Measurements from ENCODE around the gene EIF4E1B.
A peak's percentile ranks its signal among the peaks of the same experiment; 100 is the strongest.

Gene EIF4E1B

DNA sequence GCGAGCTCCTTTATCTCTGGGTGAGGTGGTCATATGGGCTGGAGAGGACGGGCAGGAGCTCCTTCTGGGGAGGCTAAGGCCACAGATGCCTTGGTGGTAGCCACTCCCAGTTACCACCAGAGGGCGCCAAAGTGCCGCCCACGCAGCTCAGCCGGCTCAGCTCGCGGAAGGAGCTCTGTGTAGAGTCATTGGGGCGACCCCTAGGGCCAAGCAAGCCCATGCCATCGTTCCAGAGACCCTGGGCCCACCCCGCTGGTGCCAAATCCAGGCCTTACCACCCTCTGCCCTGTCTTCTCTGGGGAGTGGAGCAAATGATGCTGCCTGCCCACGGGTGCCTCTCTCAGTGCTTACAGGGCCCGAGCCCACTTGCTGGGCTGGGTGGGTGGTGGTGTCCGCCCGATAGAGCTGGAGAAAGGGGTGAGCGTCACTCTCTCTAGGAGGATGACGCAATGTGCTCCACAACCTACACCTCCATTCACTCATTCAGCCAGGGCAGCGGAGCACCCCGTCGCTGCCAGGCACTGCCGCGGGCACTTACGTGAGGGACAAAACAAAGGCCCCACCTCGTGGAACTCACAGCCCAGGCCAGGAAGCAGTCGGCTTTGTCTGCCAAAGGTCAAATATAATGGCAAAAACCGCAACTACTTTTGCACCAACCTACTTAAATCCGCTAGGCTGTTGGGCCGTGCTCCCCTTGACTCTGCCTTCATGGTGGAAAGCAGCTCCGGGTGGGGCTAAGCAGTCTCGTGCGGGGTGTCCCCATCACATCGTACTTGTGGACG is 30.6 kb downstream of the EIF4E1B start:
- Histone ChIP-seq H3K4me3 (ENCODE audit: low read depth, low read length) (no peak overlapping the region), H3K36me3 (replicated peaks) (peaks cover 5% of the 10 kb centered on the region), H3K27me3 (replicated peaks) (peaks cover 30% of the 10 kb centered on the region), H3K27ac (no peak overlapping the region)
- TF ChIP-seq, protein P1, sequence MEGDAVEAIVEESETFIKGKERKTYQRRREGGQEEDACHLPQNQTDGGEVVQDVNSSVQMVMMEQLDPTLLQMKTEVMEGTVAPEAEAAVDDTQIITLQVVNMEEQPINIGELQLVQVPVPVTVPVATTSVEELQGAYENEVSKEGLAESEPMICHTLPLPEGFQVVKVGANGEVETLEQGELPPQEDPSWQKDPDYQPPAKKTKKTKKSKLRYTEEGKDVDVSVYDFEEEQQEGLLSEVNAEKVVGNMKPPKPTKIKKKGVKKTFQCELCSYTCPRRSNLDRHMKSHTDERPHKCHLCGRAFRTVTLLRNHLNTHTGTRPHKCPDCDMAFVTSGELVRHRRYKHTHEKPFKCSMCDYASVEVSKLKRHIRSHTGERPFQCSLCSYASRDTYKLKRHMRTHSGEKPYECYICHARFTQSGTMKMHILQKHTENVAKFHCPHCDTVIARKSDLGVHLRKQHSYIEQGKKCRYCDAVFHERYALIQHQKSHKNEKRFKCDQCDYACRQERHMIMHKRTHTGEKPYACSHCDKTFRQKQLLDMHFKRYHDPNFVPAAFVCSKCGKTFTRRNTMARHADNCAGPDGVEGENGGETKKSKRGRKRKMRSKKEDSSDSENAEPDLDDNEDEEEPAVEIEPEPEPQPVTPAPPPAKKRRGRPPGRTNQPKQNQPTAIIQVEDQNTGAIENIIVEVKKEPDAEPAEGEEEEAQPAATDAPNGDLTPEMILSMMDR (IDR thresholded peaks at IDR 0.05; ENCODE audit: low read depth, low read length, missing control alignments), result peak; percentile 96
- in situ Hi-C loops (cut with HindIII; ENCODE audit: low pct_ligation_motif_present, low sequenced_read_pairs), result no loop called here
- DNase-seq, result peak; percentile 48

DNA sequence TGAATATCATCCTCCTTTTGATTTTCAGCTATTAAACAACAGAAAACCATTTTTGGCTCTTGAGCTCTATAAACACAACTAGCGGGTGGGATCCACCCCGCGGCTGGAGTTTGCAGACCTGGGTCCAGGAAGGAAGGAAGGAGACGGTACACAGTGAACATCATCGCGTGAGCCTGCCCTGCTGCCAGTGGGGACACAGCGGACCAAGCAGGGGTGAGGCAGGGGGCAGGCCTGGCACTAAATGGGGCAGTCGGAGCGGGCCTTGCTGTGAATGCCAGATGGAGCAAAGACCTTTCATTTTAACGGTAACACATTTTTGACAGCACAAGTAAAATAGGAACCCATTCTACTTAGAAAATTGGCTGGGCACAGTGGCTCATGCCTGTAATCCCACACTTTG is 31.2 kb downstream of the EIF4E1B start:
- in situ Hi-C loops (cut with HindIII; ENCODE audit: low pct_ligation_motif_present, low sequenced_read_pairs), result no loop called here
- Histone ChIP-seq H3K4me3 (ENCODE audit: low read depth, low read length) (no peak overlapping the region), H3K27ac (no peak overlapping the region), H3K36me3 (replicated peaks) (peaks cover 5% of the 10 kb centered on the region), H3K27me3 (replicated peaks) (peaks cover 30% of the 10 kb centered on the region)
- TF ChIP-seq, protein P1 (IDR thresholded peaks at IDR 0.05; ENCODE audit: low read depth, low read length, missing control alignments), result no peak
- no peak for DNase-seq

DNA sequence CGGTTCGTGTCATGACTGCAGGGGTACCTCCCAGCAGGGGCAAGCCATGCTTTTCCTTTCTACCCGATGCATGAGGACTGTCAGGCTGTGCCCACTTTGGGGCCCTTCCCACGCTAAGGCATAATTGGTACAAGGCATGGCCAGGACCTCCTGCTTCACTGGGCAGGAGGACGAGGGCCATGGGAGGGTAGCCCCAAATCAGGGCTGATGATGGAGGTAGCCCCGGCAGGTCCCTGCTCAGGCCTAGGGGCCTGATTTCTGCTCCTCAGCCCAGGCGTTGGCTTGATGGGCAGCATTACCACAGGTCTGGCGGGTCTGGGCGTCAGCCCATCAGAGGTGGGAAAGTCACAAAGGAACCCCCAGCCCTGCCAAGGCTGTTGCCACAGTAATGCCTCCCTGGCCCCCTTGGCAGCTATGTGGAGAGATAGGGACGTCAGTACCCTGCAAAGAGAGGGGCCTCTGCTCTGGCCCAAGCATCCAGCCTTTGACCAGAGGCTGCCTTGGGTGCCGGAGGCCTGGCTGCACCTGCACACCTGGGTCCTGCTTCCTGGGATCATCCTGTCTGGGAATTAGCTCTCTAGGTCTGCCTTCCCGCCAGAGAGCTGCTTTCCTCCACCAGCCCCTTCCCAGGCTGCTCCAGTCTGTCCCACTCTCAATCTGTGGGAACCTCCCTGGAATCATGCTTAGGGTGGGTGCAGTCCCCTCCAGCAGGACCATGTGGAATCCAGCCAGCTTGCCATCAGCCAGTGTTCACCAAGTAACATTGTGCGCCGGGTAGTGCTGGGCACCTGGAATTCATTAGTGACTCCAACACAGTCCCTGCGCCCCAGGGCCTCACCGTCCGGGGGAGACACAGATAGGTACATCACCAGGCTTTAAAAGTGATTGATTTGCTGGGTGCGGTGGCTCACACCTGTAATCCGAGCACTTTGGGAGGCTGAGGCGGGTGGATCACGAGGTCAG is 32.2 kb downstream of the EIF4E1B start:
- DNase-seq, result no peak
- no peak overlapping the region for H3K4me3 ChIP-seq (ENCODE audit: low read depth, low read length)
- TF ChIP-seq, protein P1 (IDR thresholded peaks at IDR 0.05; ENCODE audit: low read depth, low read length, missing control alignments), result no peak
- in situ Hi-C loops (cut with HindIII; ENCODE audit: low pct_ligation_motif_present, low sequenced_read_pairs), result no loop called here
- H3K27me3 ChIP-seq (replicated peaks), result peaks cover 30% of the 10 kb centered on the region
- H3K27ac ChIP-seq, result no peak overlapping the region
- H3K36me3 ChIP-seq (replicated peaks), result no peaks in the 10 kb centered on the region

- TF ChIP-seq, protein P1 (IDR thresholded peaks at IDR 0.05; ENCODE audit: low read depth, low read length, missing control alignments), result no peak
- no peaks in the 10 kb centered on the region for H3K36me3 ChIP-seq (replicated peaks)
- no peak overlapping the region for H3K4me3 ChIP-seq (ENCODE audit: low read depth, low read length)
- H3K27me3 ChIP-seq (replicated peaks), result peaks cover 37% of the 10 kb centered on the region
- in situ Hi-C loops (cut with HindIII; ENCODE audit: low pct_ligation_motif_present, low sequenced_read_pairs), result no loop called here
- no peak for DNase-seq
- H3K27ac ChIP-seq, result no peak overlapping the region
These were observed 33.1 kb downstream of the EIF4E1B start for GRCh38 chr5:176663566-176663965.

- Histone ChIP-seq H3K36me3 (replicated peaks) (no peaks in the 10 kb centered on the region), H3K27ac (no peak overlapping the region), H3K4me3 (ENCODE audit: low read depth, low read length) (no peak overlapping the region), H3K27me3 (replicated peaks) (peaks cover 41% of the 10 kb centered on the region)
- DNase-seq, result no peak
- in situ Hi-C loops (cut with HindIII; ENCODE audit: low pct_ligation_motif_present, low sequenced_read_pairs), result no loop called here
- TF ChIP-seq, protein P1 (IDR thresholded peaks at IDR 0.05; ENCODE audit: low read depth, low read length, missing control alignments), result no peak
These were observed 34.0 kb downstream of the EIF4E1B start for GRCh38 chr5:176664479-176664878.
